Caco-2 (cell line): ENCODE data around the gene HHAT. TPM values are rescaled to one million over a fixed set of nuclear protein-coding genes. Genes with fewer than 3 reads are reported as not detected.
A peak's percentile ranks its signal among the peaks of the same experiment; 100 is the strongest.

Experiments
- BruUV-seq: library from RNA; stranded (reverse); fragments of 400-500 nt; replicated peaks from 2 replicates; lab custom pipeline; 2021; lab: Mats Ljungman, UMichigan
- CTCF ChIA-PET: fragments of 300-600 bp; sonication (Branson Sonifier 250); formaldehyde crosslinking; loops from one replicate; lab custom pipeline; 2022; ENCODE audit warnings: antibody characterized with exemption; lab: Charles Lee
- POLR2A ChIA-PET: fragments of 300-600 bp; sonication (Branson Sonifier 250); formaldehyde crosslinking; loops from one replicate; lab custom pipeline; 2022; ENCODE audit warnings: antibody characterized with exemption; lab: Charles Lee
- DNase-seq, 2 experiments: peaks; one replicate each; pipeline versions ENCODE4 v3.0.0 to v3.0.0-alpha.2; 2020 to 2022
- H3K27me3 ChIP-seq: replicated peaks from 2 replicates; pipeline ENCODE4 v1.6.0; 2011; ENCODE audit warnings: low read length; ENCODE audit not compliant: control insufficient read depth, insufficient read depth
- H3K36me3 ChIP-seq: 2 replicates; pipeline ENCODE4 v1.5.1; 2011; ENCODE audit warnings: low read length; ENCODE audit not compliant: control insufficient read depth, insufficient read depth
- H3K4me1 ChIP-seq: fragments of 250-450 bp; sonication (Bioruptor Pico); 2 replicates; pipeline ENCODE4 v1.5.1; 2020; ENCODE audit warnings: mild to moderate bottlenecking
- H3K4me3 ChIP-seq: 2 replicates; pipeline ENCODE4 v1.5.1; 2011; ENCODE audit warnings: low read depth, mild to moderate bottlenecking, control low read depth, low read length
- H3K9me3 ChIP-seq: fragments of 250-450 bp; sonication (Bioruptor Pico); 2 replicates; pipeline ENCODE4 v1.5.1; 2020; ENCODE audit warnings: mild to moderate bottlenecking, moderate library complexity
- H3K27ac Mint-ChIP-seq: one replicate; pipeline ENCODE4 v1.8.0; 2022; ENCODE audit warnings: mixed read lengths; ENCODE audit not compliant: unreplicated experiment
- H3K27me3 Mint-ChIP-seq: one replicate; pipeline ENCODE4 v1.8.0; 2022; ENCODE audit warnings: mixed read lengths; ENCODE audit not compliant: insufficient read depth, unreplicated experiment
- H3K36me3 Mint-ChIP-seq: one replicate; pipeline ENCODE4 v1.8.0; 2022; ENCODE audit warnings: mild to moderate bottlenecking, mixed read lengths; ENCODE audit not compliant: insufficient read depth, unreplicated experiment
- H3K4me1 Mint-ChIP-seq: one replicate; pipeline ENCODE4 v1.8.0; 2022; ENCODE audit warnings: low read depth, mixed read lengths; ENCODE audit not compliant: unreplicated experiment
- H3K4me3 Mint-ChIP-seq: one replicate; pipeline ENCODE4 v1.8.0; 2022; ENCODE audit warnings: mild to moderate bottlenecking, moderate library complexity, mixed read lengths; ENCODE audit not compliant: unreplicated experiment
- H3K9me3 Mint-ChIP-seq: one replicate; pipeline ENCODE4 v1.8.0; 2022; ENCODE audit warnings: mixed read lengths; ENCODE audit not compliant: unreplicated experiment
- intact Hi-C: fragments of 100-400 bp; cut with micrococcal nuclease; formaldehyde crosslinking; loops from one replicate; pipeline ENCODE4 v1.10.0; 2022; ENCODE audit not compliant: unreplicated experiment
- total RNA-seq: library from RNA; stranded (reverse); gene quantifications from 2 replicates; pipeline ENCODE4 v1.2.3, GENCODE V29; 2022
- TF ChIP-seq, protein P1 (sequence below), 2 experiments: fragments of 200-600 bp in 1 of 2; IDR thresholded peaks; 1 replicate in 1 of 2; 2 replicates in 1 of 2; pipeline versions ENCODE4 v1.5.1 to v1.8.0; 2011 to 2022; ENCODE audit warnings: antibody characterized with exemption in 1 of 2, control low read depth in 1 of 2, inconsistent platforms in 1 of 2, low read depth in 1 of 2, low read length in 1 of 2, mild to moderate bottlenecking in 1 of 2, moderate library complexity in 1 of 2; ENCODE audit not compliant: insufficient read depth in 1 of 2, severe bottlenecking in 1 of 2, unreplicated experiment in 1 of 2

Gene HHAT
- total RNA-seq, 1 experiment from 2014 or later, result 3.9 TPM

DNA sequence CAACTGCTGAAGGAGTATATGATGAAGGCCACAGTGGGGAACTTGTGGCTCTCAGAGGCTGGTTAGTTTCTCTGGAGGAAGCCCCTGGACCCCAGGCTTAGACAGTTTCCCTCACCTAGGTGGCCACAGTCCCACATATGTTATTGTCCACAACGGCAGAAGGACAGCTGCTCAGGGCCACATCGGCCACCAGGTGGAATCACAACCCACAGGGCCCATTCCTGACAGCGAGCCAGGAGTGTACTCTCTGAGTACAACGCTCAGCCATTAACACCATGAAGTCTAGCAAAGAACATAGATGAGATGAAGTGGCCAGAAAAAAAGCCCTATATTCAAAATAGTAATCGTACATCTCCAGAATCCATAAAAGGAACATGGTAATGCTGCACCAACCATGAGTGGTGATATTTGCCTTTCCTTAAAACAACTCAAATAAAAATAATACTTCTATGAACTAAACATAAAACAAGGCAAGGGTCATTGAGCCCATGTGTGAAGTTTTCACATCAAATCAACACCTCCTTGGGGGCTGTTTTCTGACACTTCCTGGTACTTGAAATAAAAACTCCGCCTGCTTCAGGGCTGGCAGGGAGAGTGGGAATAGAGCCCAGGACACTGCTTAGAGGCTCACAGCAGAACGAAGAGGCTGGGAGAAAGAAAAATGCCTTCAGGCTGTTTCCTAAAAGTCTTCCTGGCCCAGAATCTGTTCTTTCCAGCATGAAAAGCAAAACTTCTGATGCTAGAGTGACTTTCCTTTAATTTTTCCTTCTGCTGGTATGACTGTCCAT is 383.3 kb downstream of the HHAT start:
- Mint-ChIP-seq H3K27me3 (peaks cover 15% of the 10 kb centered on the region), H3K4me3 (no peak overlapping the region), H3K9me3 (no peaks in the 10 kb centered on the region), H3K36me3 (no peaks in the 10 kb centered on the region), H3K27ac (no peak overlapping the region), H3K4me1 (no peaks in the 10 kb centered on the region)
- CTCF ChIA-PET, result no interaction called here
- no TSS peak for BruUV-seq
- intact Hi-C loops, result loop anchor here (1.0 to 5.0 kb wide), 2 partner anchors 305 to 420 kb away; partner anchors contain the start of gene KCNH1
- H3K36me3 ChIP-seq, result no peaks in the 10 kb centered on the region
- H3K4me1 ChIP-seq, result no peaks in the 10 kb centered on the region
- no peaks in the 10 kb centered on the region for H3K27me3 ChIP-seq
- H3K9me3 ChIP-seq, result no peaks in the 10 kb centered on the region
- POLR2A ChIA-PET, result no interaction called here
- no peak overlapping the region for H3K4me3 ChIP-seq
- TF ChIP-seq, protein P1, sequence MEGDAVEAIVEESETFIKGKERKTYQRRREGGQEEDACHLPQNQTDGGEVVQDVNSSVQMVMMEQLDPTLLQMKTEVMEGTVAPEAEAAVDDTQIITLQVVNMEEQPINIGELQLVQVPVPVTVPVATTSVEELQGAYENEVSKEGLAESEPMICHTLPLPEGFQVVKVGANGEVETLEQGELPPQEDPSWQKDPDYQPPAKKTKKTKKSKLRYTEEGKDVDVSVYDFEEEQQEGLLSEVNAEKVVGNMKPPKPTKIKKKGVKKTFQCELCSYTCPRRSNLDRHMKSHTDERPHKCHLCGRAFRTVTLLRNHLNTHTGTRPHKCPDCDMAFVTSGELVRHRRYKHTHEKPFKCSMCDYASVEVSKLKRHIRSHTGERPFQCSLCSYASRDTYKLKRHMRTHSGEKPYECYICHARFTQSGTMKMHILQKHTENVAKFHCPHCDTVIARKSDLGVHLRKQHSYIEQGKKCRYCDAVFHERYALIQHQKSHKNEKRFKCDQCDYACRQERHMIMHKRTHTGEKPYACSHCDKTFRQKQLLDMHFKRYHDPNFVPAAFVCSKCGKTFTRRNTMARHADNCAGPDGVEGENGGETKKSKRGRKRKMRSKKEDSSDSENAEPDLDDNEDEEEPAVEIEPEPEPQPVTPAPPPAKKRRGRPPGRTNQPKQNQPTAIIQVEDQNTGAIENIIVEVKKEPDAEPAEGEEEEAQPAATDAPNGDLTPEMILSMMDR (IDR thresholded peaks at IDR 0.05; ENCODE audit: insufficient read depth in 1 of 2, low read depth in 1 of 2, low read length in 1 of 2, severe bottlenecking in 1 of 2, unreplicated experiment in 1 of 2), result peak; percentile 17 to 47
- peak in 1 of 2 experiments; percentile 34 for DNase-seq

DNA sequence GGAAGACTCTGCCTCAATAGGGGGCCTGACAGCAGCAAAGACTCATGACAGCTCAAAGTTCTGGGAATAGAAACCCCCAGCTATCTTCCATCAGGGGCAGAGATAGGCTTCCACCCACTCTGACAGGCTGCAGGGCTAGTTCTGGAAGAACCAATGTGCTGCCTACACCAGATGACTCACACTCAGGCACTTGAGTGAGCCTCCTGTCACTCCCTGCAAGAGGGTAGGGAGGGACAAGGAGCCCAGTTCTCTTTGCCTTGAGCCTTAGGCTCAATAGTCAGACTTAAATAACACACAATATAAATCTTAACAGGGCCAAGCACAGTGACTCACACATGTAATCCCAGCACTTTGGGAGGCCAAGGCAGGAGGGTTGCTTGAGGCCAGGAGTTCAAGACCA is 386.4 kb downstream of the HHAT start:
- CTCF ChIA-PET, result no interaction called here
- Mint-ChIP-seq H3K4me1 (no peaks in the 10 kb centered on the region), H3K4me3 (no peak overlapping the region), H3K27me3 (peaks cover 11% of the 10 kb centered on the region), H3K9me3 (no peaks in the 10 kb centered on the region), H3K36me3 (no peaks in the 10 kb centered on the region), H3K27ac (no peak overlapping the region)
- Histone ChIP-seq H3K27me3 (no peaks in the 10 kb centered on the region), H3K4me3 (no peak overlapping the region), H3K9me3 (no peaks in the 10 kb centered on the region), H3K36me3 (no peaks in the 10 kb centered on the region), H3K4me1 (no peaks in the 10 kb centered on the region)
- TF ChIP-seq, protein P1 (IDR thresholded peaks at IDR 0.05; ENCODE audit: insufficient read depth in 1 of 2, low read depth in 1 of 2, low read length in 1 of 2, severe bottlenecking in 1 of 2, unreplicated experiment in 1 of 2), result no peak
- POLR2A ChIA-PET, result no interaction called here
- no peak for DNase-seq
- no TSS peak for BruUV-seq
- intact Hi-C loops, result no loop called here

DNA sequence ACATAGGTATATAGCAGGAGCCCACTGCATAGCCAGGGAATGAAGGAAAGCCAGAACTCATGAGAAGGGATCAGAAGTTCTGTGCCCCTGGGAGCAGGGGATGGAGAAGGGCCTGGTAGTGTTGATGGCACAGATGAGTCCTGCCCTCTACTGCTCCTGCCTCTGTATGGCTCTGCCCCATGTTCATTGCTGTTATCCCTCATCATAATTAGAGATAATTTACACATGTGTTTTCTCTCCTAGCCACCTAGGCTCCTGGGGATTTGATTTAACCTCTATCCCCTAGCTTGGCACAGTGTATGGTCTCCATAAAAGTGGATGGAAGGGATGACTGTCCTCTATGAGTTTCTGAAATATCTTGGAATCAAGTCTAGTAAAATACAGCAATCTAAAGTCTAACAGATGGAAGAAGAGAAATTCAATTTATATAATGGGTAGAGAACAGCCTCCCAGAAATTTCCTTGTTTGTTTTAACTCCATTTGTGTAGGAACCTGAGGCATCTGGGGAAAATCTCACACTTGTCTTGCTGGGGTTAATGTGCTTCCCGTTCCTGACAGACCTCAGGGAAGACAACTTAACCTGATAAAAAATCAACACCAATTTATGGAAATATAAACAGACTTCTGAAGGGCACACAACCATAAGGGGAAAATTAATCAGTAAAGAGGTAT is 393.8 kb downstream of the HHAT start:
- Histone ChIP-seq H3K36me3 (no peaks in the 10 kb centered on the region), H3K9me3 (no peaks in the 10 kb centered on the region), H3K4me3 (no peak overlapping the region), H3K27me3 (no peaks in the 10 kb centered on the region), H3K4me1 (no peaks in the 10 kb centered on the region)
- Mint-ChIP-seq H3K36me3 (no peaks in the 10 kb centered on the region), H3K9me3 (no peaks in the 10 kb centered on the region), H3K27me3 (no peaks in the 10 kb centered on the region), H3K4me1 (no peaks in the 10 kb centered on the region), H3K4me3 (no peak overlapping the region), H3K27ac (no peak overlapping the region)
- intact Hi-C loops, result no loop called here
- no peak for DNase-seq
- ChIA-PET CTCF (no interaction called here), POLR2A (no interaction called here)
- TF ChIP-seq, protein P1 (IDR thresholded peaks at IDR 0.05; ENCODE audit: insufficient read depth in 1 of 2, low read depth in 1 of 2, low read length in 1 of 2, severe bottlenecking in 1 of 2, unreplicated experiment in 1 of 2), result no peak
- no TSS peak for BruUV-seq
